Ovary (tissue), 9 donors: ENCODE data around the gene SHLD1. TPM values are rescaled to one million over a fixed set of nuclear protein-coding genes. Genes with fewer than 3 reads are reported as not detected.
"Not testable (repeated sequence)": the region's sequence is repeated elsewhere in the genome, so short reads cannot be mapped to it uniquely, and the experiment has no call there.

ENCODE experiments used
- DNase-seq, 5 donors: peaks; one replicate each; pipeline ENCODE4 v3.0.0-alpha.2; 2019 to 2020
- H3K27ac ChIP-seq, 2 donors: fragments of 200-600 bp; one replicate each; pipeline versions ENCODE4 v1.5.1 to v1.8.0; 2019 to 2022
- H3K27me3 ChIP-seq: fragments of 200-600 bp; one replicate; pipeline ENCODE4 v1.8.0; 2022
- H3K36me3 ChIP-seq: fragments of 200-600 bp; sonication (generic); one replicate; pipeline ENCODE4 v1.5.1; 2019
- H3K4me1 ChIP-seq: one replicate; pipeline ENCODE4 v1.8.1; 2013; ENCODE audit warnings: mild to moderate bottlenecking, moderate library complexity; ENCODE audit not compliant: insufficient read depth
- H3K4me3 ChIP-seq: fragments of 200-600 bp; sonication (generic); one replicate; pipeline ENCODE4 v1.5.1; 2017
- H3K9me3 ChIP-seq, 2 donors: fragments of 200-600 bp in 1 of 2; sonication (generic) in 1 of 2; one replicate each; pipeline versions ENCODE4 v1.5.1 to v1.8.1; 2013 to 2019; ENCODE audit warnings: mild to moderate bottlenecking in 1 of 2, moderate library complexity in 1 of 2
- CTCF ChIP-seq, 3 donors: fragments of 450-650 bp in 2 of 3; fragments of 200-600 bp in 1 of 3; IDR thresholded peaks; one replicate each; pipeline versions ENCODE4 v1.5.1 to v1.8.0; 2016 to 2022; ENCODE audit warnings: antibody characterized with exemption in 3 of 3, mild to moderate bottlenecking in 1 of 3
- EP300 ChIP-seq: sonication (generic); formaldehyde crosslinking; IDR thresholded peaks from one replicate; pipeline ENCODE4 v1.6.1; 2017; ENCODE audit warnings: antibody characterized with exemption
- POLR2A ChIP-seq: fragments of 450-650 bp; IDR thresholded peaks from one replicate; pipeline ENCODE4 v1.6.1; 2017; ENCODE audit warnings: antibody characterized with exemption, mild to moderate bottlenecking, moderate library complexity
- WGBS, 3 donors: extraction: QIAGEN DNeasy Blood & Tissue Kit in 1 of 3; methylation state at CpG; one replicate each; pipeline versions ENCODE4 v1.1.5 to v1.1.7; 2013 to 2017; 5-methylcytosine and 5-hydroxymethylcytosine counted together
- intact Hi-C, 4 donors: fragments of 100-400 bp; cut with DNase I; formaldehyde crosslinking; loops; one replicate each; pipeline versions ENCODE4 v1.11.0 to v1.15.1; 2022 to 2023
- polyA plus RNA-seq, 2 donors: library from polyadenylated mRNA; stranded (reverse); fragments of 200-250 nt in 1 of 2; fragments of 350-450 nt in 1 of 2; fragmentation: Illumina TruSeq in 1 of 2; extraction: RNeasy Lipid Tissue Mini Kit (QIAGEN cat#74804) in 1 of 2; gene quantifications; one replicate each; pipeline ENCODE4 v1.2.3, GENCODE V29; 2013 to 2014
- total RNA-seq, 7 donors: library from RNA; depleted of rRNA in 2 of 7; stranded (reverse); fragments of >200 nt in 2 of 7; fragmentation: NEBNext Ultra II Directional in 3 of 7; extraction: Animal tissue kit (Norgen Biotek cat#: 25700) in 3 of 7; gene quantifications; one replicate each; pipeline versions ENCODE4 v1.1.0 to v1.2.4, GENCODE V29; 2016 to 2023
- donor health status: DM: no; HTN: no; CAD: no; lungs with moderate emphysema.
- donor health status: DM: no; HTN: no; CAD: no.
- donor health status: Bipolar disorder and iron deficiency.
- donor health status: DM: yes; HTN: yes; CAD: no.
- donor health status: DM: no; HTN: no; CAD: no.
- donor health status: DM: yes; HTN: yes; CAD: no.

Gene SHLD1
- total and polyA plus RNA-seq, 9 donors: 3.8 to 12.4 (median 7.2) TPM

- Histone ChIP-seq H3K9me3 (no peaks in the 10 kb centered on the region), H3K27me3 (no peaks in the 10 kb centered on the region), H3K4me1 (no peaks in the 10 kb centered on the region), H3K36me3 (no peaks in the 10 kb centered on the region), H3K27ac (no peak overlapping the region), H3K4me3 (no peak overlapping the region)
- TF ChIP-seq EP300 (no peak), CTCF (IDR thresholded peaks at IDR 0.05) (no peak), POLR2A (no peak)
- intact Hi-C loops: loop anchor here in 2 of 4 donors (10.0 kb wide), 1 partner anchor 246 kb away; no protein-coding TSS in a partner anchor
- WGBS, 3 donors: 98 to 100% (median 98%) methylated on average over 2 of the region's 2 CpGs
- DNase-seq: no peak
These were observed 30.6 kb downstream of the SHLD1 start for GRCh38 chr20:5780846-5781217.

GRCh38 chr20:5781367-5781766 lies 31.2 kb downstream of the SHLD1 start:
- 86 to 89% (median 89%) methylated on average over 8 of the region's 8 CpGs for WGBS, 3 donors

DNA sequence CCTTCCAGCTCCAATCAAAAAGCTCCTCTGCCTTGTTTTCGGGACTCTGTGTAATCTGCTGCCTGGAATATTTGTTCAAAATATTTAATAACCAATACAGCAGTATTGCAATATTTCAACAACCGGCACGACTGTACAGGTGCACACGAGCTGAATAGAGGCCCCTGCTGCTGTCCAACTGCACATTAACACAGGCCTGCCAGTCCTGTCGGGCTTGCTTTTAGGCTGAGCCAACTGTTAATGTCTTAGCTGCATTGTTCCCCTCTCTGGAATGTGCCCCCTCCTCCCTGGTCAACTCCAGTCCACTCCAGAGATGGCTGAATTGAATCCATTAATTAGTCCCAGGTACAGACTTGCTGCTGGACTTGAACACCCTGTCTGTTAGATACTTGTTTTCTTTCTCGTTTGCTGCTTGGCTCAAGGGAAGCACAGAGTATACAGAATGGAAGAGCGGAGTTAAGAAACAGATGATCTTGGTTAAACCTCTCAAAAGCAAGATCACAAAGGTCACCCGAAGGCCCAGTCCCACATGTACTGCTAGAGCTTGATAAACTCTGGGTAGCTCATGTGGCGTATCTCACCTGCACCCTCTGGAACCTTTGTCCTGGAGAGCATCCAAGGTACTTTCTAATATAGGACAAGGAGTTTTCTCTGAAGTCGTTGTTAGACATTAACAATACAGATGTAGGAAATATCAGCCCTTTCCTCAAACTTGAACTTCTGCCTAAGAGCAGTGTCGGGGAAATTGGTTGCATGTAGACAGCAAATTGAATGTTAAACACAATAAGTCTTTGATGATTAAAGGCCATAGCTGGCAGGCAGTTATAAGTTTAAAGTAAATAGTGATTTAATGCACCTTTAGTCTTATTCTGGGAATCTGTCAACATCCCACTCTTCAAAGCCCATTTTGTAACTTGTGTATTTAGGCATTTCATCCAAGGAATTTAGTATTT lies 31.9 kb downstream of the SHLD1 start:
- no peaks in the 10 kb centered on the region for H3K36me3 ChIP-seq
- no peak for DNase-seq
- no peaks in the 10 kb centered on the region for H3K27me3 ChIP-seq
- H3K27ac ChIP-seq: no peak overlapping the region
- no peaks in the 10 kb centered on the region for H3K9me3 ChIP-seq
- TF ChIP-seq POLR2A (no peak), CTCF (IDR thresholded peaks at IDR 0.05) (no peak), EP300 (no peak)
- intact Hi-C loops: loop anchor here in 2 of 4 donors (10.0 kb wide), 1 partner anchor 247 kb away; no protein-coding TSS in a partner anchor
- H3K4me1 ChIP-seq: no peaks in the 10 kb centered on the region
- H3K4me3 ChIP-seq: no peak overlapping the region
- WGBS, 3 donors: 49 to 58% (median 54%) methylated on average over 11 of the region's 11 CpGs

More at GRCh38 chr20:5781367-5781766, 31.2 kb downstream of the SHLD1 start:
- intact Hi-C loops: loop anchor here in 2 of 4 donors (10.0 kb wide), 1 partner anchor 247 kb away; no protein-coding TSS in a partner anchor
- not testable (repeated sequence) for H3K27me3 ChIP-seq, H3K27ac ChIP-seq, H3K4me1 ChIP-seq, H3K36me3 ChIP-seq, H3K4me3 ChIP-seq, DNase-seq, H3K9me3 ChIP-seq

DNA sequence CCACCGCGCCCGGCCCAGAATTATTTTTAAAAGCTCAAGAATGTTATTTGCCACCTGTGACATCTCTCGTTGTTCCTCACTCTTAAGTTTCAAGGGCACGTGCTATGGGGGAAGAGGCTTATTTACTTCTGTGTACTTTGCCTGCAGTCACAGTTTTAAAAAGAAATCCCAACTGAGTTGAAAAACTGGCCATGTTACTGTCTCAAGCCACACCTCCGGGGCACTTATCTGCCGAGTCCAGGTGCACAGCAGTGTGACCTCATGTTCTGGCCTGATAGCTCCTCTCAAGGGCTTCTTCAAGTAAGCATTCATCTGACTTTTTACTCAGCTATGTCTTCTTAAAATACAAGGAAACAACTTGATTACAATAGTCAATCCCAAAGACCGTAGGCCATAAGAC lies 34.5 kb downstream of the SHLD1 start:
- H3K36me3 ChIP-seq: no peaks in the 10 kb centered on the region
- no peak overlapping the region for H3K27ac ChIP-seq
- 64 to 76% (median 68%) methylated on average over 8 of the region's 8 CpGs for WGBS, 3 donors
- no peak overlapping the region for H3K4me3 ChIP-seq
- DNase-seq: no peak
- peaks cover 2% of the 10 kb centered on the region for H3K4me1 ChIP-seq
- intact Hi-C loops: loop anchor here (5.0 to 10.0 kb wide), 3 partner anchors 250 to 293 kb away; no protein-coding TSS in a partner anchor
- no peak for TF ChIP-seq POLR2A
- no peak for TF ChIP-seq EP300
- no peak for TF ChIP-seq CTCF (IDR thresholded peaks at IDR 0.05)
- no peaks in the 10 kb centered on the region for H3K9me3 ChIP-seq
- no peaks in the 10 kb centered on the region for H3K27me3 ChIP-seq

DNA sequence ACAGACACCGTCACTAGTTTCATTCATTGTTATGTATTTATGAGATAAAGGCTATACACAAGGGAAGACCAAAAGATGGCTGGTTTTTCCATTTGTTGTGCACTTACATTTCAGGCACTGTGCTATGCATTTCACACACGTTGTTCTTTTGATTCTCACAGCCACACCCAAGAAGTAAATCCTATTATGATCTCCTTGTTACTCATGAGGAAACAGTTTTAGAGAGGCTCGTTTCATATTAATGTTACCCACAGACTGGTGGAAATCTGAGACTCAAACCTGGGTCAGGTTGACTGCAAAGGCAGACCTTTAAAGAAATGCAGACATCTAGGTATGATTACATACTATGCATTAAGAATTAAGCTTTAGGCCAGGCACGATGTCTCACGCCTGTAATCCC lies 34.9 kb downstream of the SHLD1 start:
- Histone ChIP-seq H3K4me3 (no peak overlapping the region), H3K4me1 (peaks cover 2% of the 10 kb centered on the region), H3K36me3 (no peaks in the 10 kb centered on the region), H3K27ac (no peak overlapping the region), H3K9me3 (no peaks in the 10 kb centered on the region), H3K27me3 (no peaks in the 10 kb centered on the region)
- WGBS, 3 donors: 85 to 87% (median 87%) methylated on average over 5 of the region's 5 CpGs
- intact Hi-C loops: loop anchor here (5.0 to 10.0 kb wide), 3 partner anchors 250 to 292 kb away; no protein-coding TSS in a partner anchor
- DNase-seq: no peak
- no peak for TF ChIP-seq CTCF (IDR thresholded peaks at IDR 0.05)
- no peak for TF ChIP-seq EP300
- no peak for TF ChIP-seq POLR2A
